Calu3 (cell line): ENCODE data around the gene HEG1. TPM values are rescaled to one million over a fixed set of nuclear protein-coding genes. Genes with fewer than 3 reads are reported as not detected.

Experiments
- BruUV-seq: library from RNA; stranded (reverse); fragments of 400-500 nt; replicated peaks from 2 replicates; lab custom pipeline; 2021; lab: Mats Ljungman, UMichigan
- CTCF ChIA-PET: fragments of 300-600 bp; sonication (Branson Sonifier 250); formaldehyde crosslinking; loops from one replicate; lab custom pipeline; 2022; ENCODE audit warnings: antibody characterized with exemption; lab: Charles Lee
- DNase-seq: peaks from one replicate; pipeline ENCODE4 v3.0.0; 2022
- H3K27ac Mint-ChIP-seq: one replicate; pipeline ENCODE4 v1.8.0; 2022; ENCODE audit warnings: mixed read lengths; ENCODE audit not compliant: unreplicated experiment
- H3K27me3 Mint-ChIP-seq: one replicate; pipeline ENCODE4 v1.8.0; 2022; ENCODE audit warnings: mixed read lengths; ENCODE audit not compliant: unreplicated experiment
- H3K36me3 Mint-ChIP-seq: one replicate; pipeline ENCODE4 v1.8.0; 2022; ENCODE audit warnings: mild to moderate bottlenecking, moderate library complexity, mixed read lengths; ENCODE audit not compliant: insufficient read depth, unreplicated experiment
- H3K4me1 Mint-ChIP-seq: one replicate; pipeline ENCODE4 v1.8.0; 2022; ENCODE audit warnings: mild to moderate bottlenecking, low read depth, mixed read lengths; ENCODE audit not compliant: unreplicated experiment
- H3K4me3 Mint-ChIP-seq: one replicate; pipeline ENCODE4 v1.8.0; 2022; ENCODE audit warnings: mild to moderate bottlenecking, low read depth, moderate library complexity, mixed read lengths; ENCODE audit not compliant: unreplicated experiment
- H3K9me3 Mint-ChIP-seq: one replicate; pipeline ENCODE4 v1.8.0; 2022; ENCODE audit warnings: low read depth, mixed read lengths; ENCODE audit not compliant: unreplicated experiment
- intact Hi-C: fragments of 100-400 bp; cut with micrococcal nuclease; formaldehyde crosslinking; loops from one replicate; pipeline ENCODE4 v1.10.0; 2022; ENCODE audit not compliant: unreplicated experiment
- total RNA-seq: library from RNA; stranded (reverse); gene quantifications from 2 replicates; pipeline ENCODE4 v1.2.3, GENCODE V29; 2022
- TF ChIP-seq, protein P1 (sequence below): fragments of 200-600 bp; IDR thresholded peaks from one replicate; pipeline ENCODE4 v1.8.0; 2022; ENCODE audit warnings: antibody characterized with exemption; ENCODE audit not compliant: unreplicated experiment

The HEG1 gene
- total RNA-seq, 1 experiment from 2014 or later, result 0.97 TPM

GRCh38 chr3:124939661-124940060, 116.1 kb downstream of the HEG1 start:
- BruUV-seq, result no TSS peak
- intact Hi-C loops, result no loop called here
- no peak for DNase-seq
- H3K27ac Mint-ChIP-seq, result no peak overlapping the region
- CTCF ChIA-PET, result interaction anchor here (0.8 kb wide), 1 partner anchor 11 kb away, joined by 3 read pairs; no protein-coding TSS in a partner anchor
- no peaks in the 10 kb centered on the region for H3K27me3 Mint-ChIP-seq
- no peaks in the 10 kb centered on the region for H3K9me3 Mint-ChIP-seq
- no peaks in the 10 kb centered on the region for H3K36me3 Mint-ChIP-seq
- H3K4me1 Mint-ChIP-seq, result peaks cover 17% of the 10 kb centered on the region
- H3K4me3 Mint-ChIP-seq, result no peak overlapping the region
- TF ChIP-seq, protein P1, sequence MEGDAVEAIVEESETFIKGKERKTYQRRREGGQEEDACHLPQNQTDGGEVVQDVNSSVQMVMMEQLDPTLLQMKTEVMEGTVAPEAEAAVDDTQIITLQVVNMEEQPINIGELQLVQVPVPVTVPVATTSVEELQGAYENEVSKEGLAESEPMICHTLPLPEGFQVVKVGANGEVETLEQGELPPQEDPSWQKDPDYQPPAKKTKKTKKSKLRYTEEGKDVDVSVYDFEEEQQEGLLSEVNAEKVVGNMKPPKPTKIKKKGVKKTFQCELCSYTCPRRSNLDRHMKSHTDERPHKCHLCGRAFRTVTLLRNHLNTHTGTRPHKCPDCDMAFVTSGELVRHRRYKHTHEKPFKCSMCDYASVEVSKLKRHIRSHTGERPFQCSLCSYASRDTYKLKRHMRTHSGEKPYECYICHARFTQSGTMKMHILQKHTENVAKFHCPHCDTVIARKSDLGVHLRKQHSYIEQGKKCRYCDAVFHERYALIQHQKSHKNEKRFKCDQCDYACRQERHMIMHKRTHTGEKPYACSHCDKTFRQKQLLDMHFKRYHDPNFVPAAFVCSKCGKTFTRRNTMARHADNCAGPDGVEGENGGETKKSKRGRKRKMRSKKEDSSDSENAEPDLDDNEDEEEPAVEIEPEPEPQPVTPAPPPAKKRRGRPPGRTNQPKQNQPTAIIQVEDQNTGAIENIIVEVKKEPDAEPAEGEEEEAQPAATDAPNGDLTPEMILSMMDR, result no peak

- TF ChIP-seq, protein P1, result no peak
- intact Hi-C loops, result no loop called here
- CTCF ChIA-PET, result interaction anchor here (0.5 kb wide), 1 partner anchor 167 kb away, joined by 3 read pairs; no protein-coding TSS in a partner anchor
- no peaks in the 10 kb centered on the region for H3K9me3 Mint-ChIP-seq
- DNase-seq, result no peak
- no peak overlapping the region for H3K27ac Mint-ChIP-seq
- H3K27me3 Mint-ChIP-seq, result no peaks in the 10 kb centered on the region
- H3K4me1 Mint-ChIP-seq, result peaks cover 24% of the 10 kb centered on the region
- H3K36me3 Mint-ChIP-seq, result no peaks in the 10 kb centered on the region
- H3K4me3 Mint-ChIP-seq, result no peak overlapping the region
- no TSS peak for BruUV-seq
These were observed 116.9 kb downstream of the HEG1 start for GRCh38 chr3:124938896-124939295.

- Mint-ChIP-seq H3K27me3 (no peaks in the 10 kb centered on the region), H3K27ac (no peak overlapping the region), H3K9me3 (no peaks in the 10 kb centered on the region), H3K36me3 (no peaks in the 10 kb centered on the region), H3K4me1 (peaks cover 40% of the 10 kb centered on the region), H3K4me3 (no peak overlapping the region)
- intact Hi-C loops, result no loop called here
- no peak for DNase-seq
- TF ChIP-seq, protein P1, result no peak
- no TSS peak for BruUV-seq
- CTCF ChIA-PET, result interaction anchor here (1.4 kb wide), 1 partner anchor 10 kb away, joined by 3 read pairs; no protein-coding TSS in a partner anchor
These were observed 118.7 kb downstream of the HEG1 start for GRCh38 chr3:124937049-124937448.

DNA sequence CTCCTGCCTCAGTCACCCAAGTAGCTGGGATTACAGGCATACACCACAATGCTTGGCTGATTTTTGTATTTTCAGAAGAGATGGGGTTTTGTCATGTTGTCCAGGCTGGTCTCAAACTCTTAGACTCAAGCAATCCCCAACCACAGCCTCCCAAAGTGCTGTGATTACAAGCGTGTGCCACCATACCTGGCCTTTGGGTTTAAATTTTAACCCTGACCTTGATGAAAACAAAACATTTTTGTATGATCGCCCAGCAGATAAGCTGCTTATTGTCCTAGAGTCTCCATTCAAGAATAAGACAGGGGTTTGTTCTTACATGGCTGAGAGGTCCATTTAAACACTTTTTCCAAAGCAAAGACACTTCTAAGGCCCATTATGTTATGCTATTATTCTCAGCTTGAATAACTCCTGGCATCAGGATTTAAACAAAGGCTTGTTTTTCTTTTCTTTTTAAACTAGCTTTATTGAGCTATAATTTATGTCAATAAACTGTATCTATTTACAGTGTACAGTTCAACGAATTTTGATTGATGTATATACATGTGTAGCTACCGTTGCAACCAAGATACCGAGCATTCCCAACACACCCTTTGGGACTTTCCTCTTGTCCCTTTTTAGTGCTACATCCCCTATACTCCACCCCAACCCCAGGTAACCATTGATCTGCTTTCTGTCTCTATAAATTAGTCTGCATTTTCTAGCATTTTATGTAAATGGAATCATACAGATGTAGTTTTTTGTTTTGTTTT, 119.8 kb downstream of the HEG1 start:
- DNase-seq, result no peak
- Mint-ChIP-seq H3K27me3 (no peaks in the 10 kb centered on the region), H3K4me1 (peaks cover 40% of the 10 kb centered on the region), H3K27ac (no peak overlapping the region), H3K4me3 (no peak overlapping the region), H3K9me3 (no peaks in the 10 kb centered on the region), H3K36me3 (no peaks in the 10 kb centered on the region)
- CTCF ChIA-PET, result interaction anchor here (0.8 to 1.4 kb wide), 2 partner anchors 9 to 15 kb away, joined by 3 to 4 read pairs; no protein-coding TSS in a partner anchor
- TF ChIP-seq, protein P1, result no peak
- BruUV-seq, result no TSS peak
- intact Hi-C loops, result no loop called here
